H9 (cell line): ENCODE data around the gene ICOSLG. TPM values are rescaled to one million over a fixed set of nuclear protein-coding genes. Genes with fewer than 3 reads are reported as not detected.

Experiments used
- DNase-seq: peaks from one replicate; pipeline ENCODE4 v3.0.0-alpha.2; 2017
- H2AFZ ChIP-seq: one replicate; pipeline ENCODE4 v1.6.1; 2013; ENCODE audit warnings: mild to moderate bottlenecking, low read length, control low read depth, moderate library complexity
- H2AK5ac ChIP-seq: 2 replicates; pipeline ENCODE4 v1.6.1; 2013; ENCODE audit warnings: low read length, control low read depth, mixed read lengths; ENCODE audit not compliant: insufficient read length
- H2BK120ac ChIP-seq: one replicate; pipeline ENCODE4 v1.6.1; 2013; ENCODE audit warnings: low read depth, mild to moderate bottlenecking, low read length, control low read depth, inconsistent platforms; ENCODE audit not compliant: poor library complexity, severe bottlenecking
- H2BK12ac ChIP-seq: 2 replicates; pipeline ENCODE4 v1.6.1; 2013; ENCODE audit warnings: low read length, control low read depth, mixed read lengths, low read depth; ENCODE audit not compliant: insufficient read length
- H2BK15ac ChIP-seq: 2 replicates; pipeline ENCODE4 v1.6.1; 2013; ENCODE audit warnings: low read depth, low read length, control low read depth
- H2BK20ac ChIP-seq: one replicate; pipeline ENCODE4 v1.6.1; 2013; ENCODE audit warnings: low read depth, mild to moderate bottlenecking, low read length, control low read depth, inconsistent platforms; ENCODE audit not compliant: poor library complexity, severe bottlenecking
- H2BK5ac ChIP-seq: 2 replicates; pipeline ENCODE4 v1.6.1; 2013; ENCODE audit warnings: low read length, control low read depth, mixed read lengths; ENCODE audit not compliant: insufficient read length
- H3K14ac ChIP-seq: 2 replicates; pipeline ENCODE4 v1.6.1; 2013; ENCODE audit warnings: low read length, control low read depth; ENCODE audit not compliant: insufficient read depth
- H3K18ac ChIP-seq: 2 replicates; pipeline ENCODE4 v1.6.1; 2013; ENCODE audit warnings: low read depth, mild to moderate bottlenecking, mixed read lengths, low read length, control low read depth; ENCODE audit not compliant: insufficient read length
- H3K23ac ChIP-seq: 2 replicates; pipeline ENCODE4 v1.6.1; 2013; ENCODE audit warnings: low read length, control low read depth, mixed read lengths, low read depth; ENCODE audit not compliant: insufficient read length
- H3K23me2 ChIP-seq: 2 replicates; pipeline ENCODE4 v1.6.1; 2013; ENCODE audit warnings: low read depth, mild to moderate bottlenecking, mixed read lengths, low read length, control low read depth; ENCODE audit not compliant: insufficient read length, poor library complexity, severe bottlenecking
- H3K27ac ChIP-seq: 2 replicates; pipeline ENCODE4 v1.5.1; 2013; ENCODE audit warnings: low read length, control low read depth, mixed read lengths, low read depth; ENCODE audit not compliant: insufficient read length
- H3K27me3 ChIP-seq: 2 replicates; pipeline ENCODE4 v1.6.1; 2013; ENCODE audit warnings: low read length, control low read depth, inconsistent platforms; ENCODE audit not compliant: insufficient read depth
- H3K4ac ChIP-seq: 2 replicates; pipeline ENCODE4 v1.6.1; 2013; ENCODE audit warnings: low read depth, mild to moderate bottlenecking, control low read depth, inconsistent platforms, low read length, moderate library complexity
- H3K4me1 ChIP-seq: 2 replicates; pipeline ENCODE4 v1.6.1; 2013; ENCODE audit warnings: low read length, control low read depth, inconsistent platforms; ENCODE audit not compliant: insufficient read depth
- H3K4me2 ChIP-seq: 2 replicates; pipeline ENCODE4 v1.6.1; 2013; ENCODE audit warnings: low read length, control low read depth, mixed read lengths; ENCODE audit not compliant: insufficient read length, insufficient read depth
- H3K56ac ChIP-seq: 2 replicates; pipeline ENCODE4 v1.6.1; 2013; ENCODE audit warnings: low read depth, mild to moderate bottlenecking, mixed read lengths, low read length, control low read depth; ENCODE audit not compliant: insufficient read length
- H3K79me1 ChIP-seq: 2 replicates; pipeline ENCODE4 v1.6.1; 2013; ENCODE audit warnings: low read depth, mild to moderate bottlenecking, moderate library complexity, low read length, control low read depth, inconsistent platforms; ENCODE audit not compliant: insufficient read depth, poor library complexity, severe bottlenecking
- H3K79me2 ChIP-seq: 2 replicates; pipeline ENCODE4 v1.6.1; 2013; ENCODE audit warnings: low read length, control low read depth, inconsistent platforms; ENCODE audit not compliant: insufficient read depth
- H3K9ac ChIP-seq: 2 replicates; pipeline ENCODE4 v1.6.1; 2013; ENCODE audit warnings: low read length, control low read depth, mixed read lengths; ENCODE audit not compliant: insufficient read length; ENCODE audit errors: extremely low read depth
- H3K9me3 ChIP-seq: one replicate; pipeline ENCODE4 v1.6.1; 2013; ENCODE audit warnings: low read depth, low read length, inconsistent platforms; ENCODE audit not compliant: control insufficient read depth
- H3T11ph ChIP-seq: one replicate; pipeline ENCODE4 v1.6.1; 2013; ENCODE audit warnings: mild to moderate bottlenecking, low read length, control low read depth, inconsistent platforms
- H4K20me1 ChIP-seq: one replicate; pipeline ENCODE4 v1.6.1; 2013; ENCODE audit not compliant: control insufficient read depth, insufficient read length, insufficient read depth
- H4K5ac ChIP-seq: 2 replicates; pipeline ENCODE4 v1.6.1; 2013; ENCODE audit warnings: low read depth, mild to moderate bottlenecking, mixed read lengths, low read length, control low read depth; ENCODE audit not compliant: insufficient read length
- H4K8ac ChIP-seq: replicated peaks from 2 replicates; pipeline ENCODE4 v1.6.1; 2013; ENCODE audit warnings: low read length, control low read depth, mixed read lengths, low read depth; ENCODE audit not compliant: insufficient read length
- H4K91ac ChIP-seq: 2 replicates; pipeline ENCODE4 v1.6.1; 2013; ENCODE audit warnings: low read depth, mild to moderate bottlenecking, moderate library complexity, mixed read lengths, low read length, control low read depth; ENCODE audit not compliant: insufficient read length
- H3K27ac Mint-ChIP-seq, 3 experiments: 2 replicates in 2 of 3; 3 replicates in 1 of 3; pipeline ENCODE4 v1.8.0; 2020 to 2021; ENCODE audit warnings: mixed read lengths in 3 of 3, mild to moderate bottlenecking in 1 of 3, moderate library complexity in 1 of 3
- H3K27me3 Mint-ChIP-seq: 2 replicates; pipeline ENCODE4 v1.8.0; 2021; ENCODE audit warnings: low read depth, mild to moderate bottlenecking, moderate library complexity, mixed read lengths
- H3K36me3 Mint-ChIP-seq, 3 experiments: 2 replicates in 2 of 3; 3 replicates in 1 of 3; pipeline ENCODE4 v1.8.0; 2020 to 2021; ENCODE audit warnings: low read depth in 3 of 3, mixed read lengths in 3 of 3; ENCODE audit not compliant: insufficient read depth in 1 of 3
- H3K4me1 Mint-ChIP-seq, 2 experiments: 2 replicates each; pipeline ENCODE4 v1.8.0; 2020; ENCODE audit warnings: mixed read lengths in 2 of 2
- H3K4me3 Mint-ChIP-seq, 2 experiments: 2 replicates in 1 of 2; 3 replicates in 1 of 2; pipeline ENCODE4 v1.8.0; 2020 to 2021; ENCODE audit warnings: mild to moderate bottlenecking in 2 of 2, mixed read lengths in 2 of 2, moderate library complexity in 1 of 2
- H3K9me3 Mint-ChIP-seq, 2 experiments: 2 replicates in 1 of 2; 3 replicates in 1 of 2; pipeline ENCODE4 v1.8.0; 2020; ENCODE audit warnings: mild to moderate bottlenecking in 2 of 2, mixed read lengths in 2 of 2, moderate library complexity in 1 of 2
- WGBS: extraction: QIAGEN DNeasy Blood & Tissue Kit; methylation state at CpG from one replicate; pipeline ENCODE4 v1.1.7; 2013; ENCODE audit warnings: missing lambda C conversion rate, low lambda C conversion rate, mixed read lengths; ENCODE audit not compliant: insufficient read length; ENCODE audit errors: extremely low coverage; 5-methylcytosine and 5-hydroxymethylcytosine counted together
- total RNA-seq: library from RNA; stranded (reverse); gene quantifications from 2 replicates; pipeline ENCODE4 v1.2.1, GENCODE V29; 2021
- TF ChIP-seq, protein P1 (sequence below): fragments of 200-600 bp; sonication (generic); conservative IDR thresholded peaks from 3 replicates; pipeline ENCODE4 v1.8.0; 2021; ENCODE audit warnings: antibody characterized with exemption, mild to moderate bottlenecking

ICOSLG gene
- total RNA-seq, 1 experiment from 2014 or later = 6.8 TPM

DNA sequence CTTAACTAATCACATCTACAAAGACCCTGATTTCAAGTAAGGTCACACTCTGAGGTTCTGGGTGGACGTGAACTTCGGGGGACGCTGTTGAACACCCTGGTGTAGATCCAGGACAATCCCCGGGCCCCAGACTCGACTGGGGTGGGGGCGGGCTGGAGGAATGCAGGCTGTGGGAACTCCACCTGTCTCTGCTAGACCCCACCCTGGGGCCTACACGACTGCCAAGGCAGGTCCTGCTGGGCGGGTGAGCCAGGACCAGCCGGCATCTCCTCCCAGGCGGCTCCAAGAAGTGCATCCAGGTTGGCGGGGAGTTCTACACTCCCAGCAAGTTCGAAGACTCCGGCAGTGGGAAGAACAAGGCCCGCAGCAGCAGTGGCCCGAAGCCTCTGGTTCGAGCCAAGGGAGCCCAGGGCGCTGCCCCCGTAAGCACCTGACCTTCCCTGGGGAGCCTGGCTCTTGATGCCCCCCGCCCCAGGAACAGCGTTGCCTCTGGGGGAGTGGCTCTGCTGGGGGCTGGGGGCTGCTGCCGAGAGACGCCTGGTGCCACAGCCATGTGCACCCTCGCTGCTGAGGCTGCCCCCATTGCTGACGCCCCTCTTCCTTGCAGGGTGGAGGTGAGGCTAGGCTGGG, 48.8 kb upstream of the ICOSLG start:
- no peaks in the 10 kb centered on the region for H3K27me3 ChIP-seq
- H3K36me3 Mint-ChIP-seq = no peaks in the 10 kb centered on the region
- H3K18ac ChIP-seq = no peak overlapping the region
- H2BK12ac ChIP-seq = no peak overlapping the region
- H2BK20ac ChIP-seq = no peak overlapping the region
- no peak overlapping the region for H3K4ac ChIP-seq
- H3K14ac ChIP-seq = no peak overlapping the region
- H4K20me1 ChIP-seq = no peaks in the 10 kb centered on the region
- DNase-seq = no peak
- H3K9me3 ChIP-seq = no peaks in the 10 kb centered on the region
- H3K4me1 ChIP-seq = no peaks in the 10 kb centered on the region
- no peaks in the 10 kb centered on the region for H3K79me2 ChIP-seq
- peaks cover 6% of the 10 kb centered on the region for H3K27me3 Mint-ChIP-seq
- no peak overlapping the region for H2AK5ac ChIP-seq
- no peaks in the 10 kb centered on the region for H3K23me2 ChIP-seq
- TF ChIP-seq, protein P1, sequence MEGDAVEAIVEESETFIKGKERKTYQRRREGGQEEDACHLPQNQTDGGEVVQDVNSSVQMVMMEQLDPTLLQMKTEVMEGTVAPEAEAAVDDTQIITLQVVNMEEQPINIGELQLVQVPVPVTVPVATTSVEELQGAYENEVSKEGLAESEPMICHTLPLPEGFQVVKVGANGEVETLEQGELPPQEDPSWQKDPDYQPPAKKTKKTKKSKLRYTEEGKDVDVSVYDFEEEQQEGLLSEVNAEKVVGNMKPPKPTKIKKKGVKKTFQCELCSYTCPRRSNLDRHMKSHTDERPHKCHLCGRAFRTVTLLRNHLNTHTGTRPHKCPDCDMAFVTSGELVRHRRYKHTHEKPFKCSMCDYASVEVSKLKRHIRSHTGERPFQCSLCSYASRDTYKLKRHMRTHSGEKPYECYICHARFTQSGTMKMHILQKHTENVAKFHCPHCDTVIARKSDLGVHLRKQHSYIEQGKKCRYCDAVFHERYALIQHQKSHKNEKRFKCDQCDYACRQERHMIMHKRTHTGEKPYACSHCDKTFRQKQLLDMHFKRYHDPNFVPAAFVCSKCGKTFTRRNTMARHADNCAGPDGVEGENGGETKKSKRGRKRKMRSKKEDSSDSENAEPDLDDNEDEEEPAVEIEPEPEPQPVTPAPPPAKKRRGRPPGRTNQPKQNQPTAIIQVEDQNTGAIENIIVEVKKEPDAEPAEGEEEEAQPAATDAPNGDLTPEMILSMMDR = no peak
- WGBS = no CpG with 5 or more reads among the region's 24 CpGs
- no peak overlapping the region for H2AFZ ChIP-seq
- no peaks in the 10 kb centered on the region for H3K79me1 ChIP-seq
- no peak overlapping the region for H2BK5ac ChIP-seq
- no peak overlapping the region for H3K27ac ChIP-seq
- no peak overlapping the region for H3T11ph ChIP-seq
- H3K23ac ChIP-seq = no peak overlapping the region
- no peaks in the 10 kb centered on the region for H3K9me3 Mint-ChIP-seq
- no peak overlapping the region for H4K5ac ChIP-seq
- H4K91ac ChIP-seq = no peak overlapping the region
- H3K4me3 Mint-ChIP-seq = no peak overlapping the region
- no peak overlapping the region for H4K8ac ChIP-seq
- no peak overlapping the region for H3K27ac Mint-ChIP-seq
- no peak overlapping the region for H2BK15ac ChIP-seq
- no peak overlapping the region for H3K4me2 ChIP-seq
- H3K56ac ChIP-seq = no peak overlapping the region
- no peak overlapping the region for H3K9ac ChIP-seq
- no peak overlapping the region for H2BK120ac ChIP-seq
- peaks cover 1 to 4% of the 10 kb centered on the region in 2 experiments; a peak in 3 of 4 replicates for H3K4me1 Mint-ChIP-seq
